ENCODE results near the gene MOB1A.
A peak's percentile ranks its signal among the peaks of the same experiment; 100 is the strongest.

The MOB1A gene

GRCh38 chr2:74205596-74205995, 26.9 kb upstream of the MOB1A start:
- Histone ChIP-seq H3K4me3 (replicated peaks; ENCODE audit: insufficient read depth, low read length) (no peak overlapping the region), H3K27ac (replicated peaks) (peak overlapping the region; percentile 29; the same call in 1 of the 2 replicates), H3K27me3 (ENCODE audit: insufficient read depth, poor library complexity, severe bottlenecking) (no peaks in the 10 kb centered on the region)
- DNase-seq (ENCODE audit: low read depth in 1 of 2, low spot score in 1 of 2) = peak in 1 of 2 experiments; percentile 41
- TF ChIP-seq SPI1 (IDR thresholded peaks at IDR 0.05; ENCODE audit: borderline replicate concordance, low read depth) (peak; percentile 12; the same call in 1 of the 2 replicates), GABPA (IDR thresholded peaks at IDR 0.05; ENCODE audit: low read depth) (no peak)

- H3K27me3 ChIP-seq (ENCODE audit: insufficient read depth, poor library complexity, severe bottlenecking) = no peaks in the 10 kb centered on the region
- no peak for DNase-seq (ENCODE audit: low read depth in 1 of 2, low spot score in 1 of 2)
- TF ChIP-seq, protein P1, sequence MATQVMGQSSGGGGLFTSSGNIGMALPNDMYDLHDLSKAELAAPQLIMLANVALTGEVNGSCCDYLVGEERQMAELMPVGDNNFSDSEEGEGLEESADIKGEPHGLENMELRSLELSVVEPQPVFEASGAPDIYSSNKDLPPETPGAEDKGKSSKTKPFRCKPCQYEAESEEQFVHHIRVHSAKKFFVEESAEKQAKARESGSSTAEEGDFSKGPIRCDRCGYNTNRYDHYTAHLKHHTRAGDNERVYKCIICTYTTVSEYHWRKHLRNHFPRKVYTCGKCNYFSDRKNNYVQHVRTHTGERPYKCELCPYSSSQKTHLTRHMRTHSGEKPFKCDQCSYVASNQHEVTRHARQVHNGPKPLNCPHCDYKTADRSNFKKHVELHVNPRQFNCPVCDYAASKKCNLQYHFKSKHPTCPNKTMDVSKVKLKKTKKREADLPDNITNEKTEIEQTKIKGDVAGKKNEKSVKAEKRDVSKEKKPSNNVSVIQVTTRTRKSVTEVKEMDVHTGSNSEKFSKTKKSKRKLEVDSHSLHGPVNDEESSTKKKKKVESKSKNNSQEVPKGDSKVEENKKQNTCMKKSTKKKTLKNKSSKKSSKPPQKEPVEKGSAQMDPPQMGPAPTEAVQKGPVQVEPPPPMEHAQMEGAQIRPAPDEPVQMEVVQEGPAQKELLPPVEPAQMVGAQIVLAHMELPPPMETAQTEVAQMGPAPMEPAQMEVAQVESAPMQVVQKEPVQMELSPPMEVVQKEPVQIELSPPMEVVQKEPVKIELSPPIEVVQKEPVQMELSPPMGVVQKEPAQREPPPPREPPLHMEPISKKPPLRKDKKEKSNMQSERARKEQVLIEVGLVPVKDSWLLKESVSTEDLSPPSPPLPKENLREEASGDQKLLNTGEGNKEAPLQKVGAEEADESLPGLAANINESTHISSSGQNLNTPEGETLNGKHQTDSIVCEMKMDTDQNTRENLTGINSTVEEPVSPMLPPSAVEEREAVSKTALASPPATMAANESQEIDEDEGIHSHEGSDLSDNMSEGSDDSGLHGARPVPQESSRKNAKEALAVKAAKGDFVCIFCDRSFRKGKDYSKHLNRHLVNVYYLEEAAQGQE (IDR thresholded peaks at IDR 0.05; ENCODE audit: insufficient replicate concordance, low read depth) = no peak
- no peak for TF ChIP-seq CTCF (IDR thresholded peaks at IDR 0.05; ENCODE audit: insufficient read depth, low read length)
- TF ChIP-seq SPI1 (IDR thresholded peaks at IDR 0.05; ENCODE audit: borderline replicate concordance, low read depth) = no peak
- TF ChIP-seq GABPA (IDR thresholded peaks at IDR 0.05; ENCODE audit: low read depth) = no peak
- no peak for TF ChIP-seq POLR2AphosphoS5 (IDR thresholded peaks at IDR 0.05; ENCODE audit: low read depth)
- H3K4me3 ChIP-seq (replicated peaks; ENCODE audit: insufficient read depth, low read length) = no peak overlapping the region
- peak overlapping the region; percentile 29; the same call in 1 of the 2 replicates for H3K27ac ChIP-seq (replicated peaks)
Measured at GRCh38 chr2:74205113-74205512, 26.4 kb upstream of the MOB1A start.

- no peak overlapping the region for H3K27ac ChIP-seq (replicated peaks)
- TF ChIP-seq SPI1 (IDR thresholded peaks at IDR 0.05; ENCODE audit: borderline replicate concordance, low read depth) = no peak
- TF ChIP-seq CTCF (IDR thresholded peaks at IDR 0.05; ENCODE audit: insufficient read depth, low read length) = no peak
- TF ChIP-seq, protein P1 (IDR thresholded peaks at IDR 0.05; ENCODE audit: insufficient replicate concordance, low read depth) = no peak
- no peak for TF ChIP-seq GABPA (IDR thresholded peaks at IDR 0.05; ENCODE audit: low read depth)
- no peak for TF ChIP-seq POLR2AphosphoS5 (IDR thresholded peaks at IDR 0.05; ENCODE audit: low read depth)
Measured at GRCh38 chr2:74204436-74204835, 25.8 kb upstream of the MOB1A start.

GRCh38 chr2:74201596-74201995, 22.9 kb upstream of the MOB1A start:
- DNase-seq (ENCODE audit: low read depth in 1 of 2, low spot score in 1 of 2) = no peak
- Histone ChIP-seq H3K4me3 (replicated peaks; ENCODE audit: insufficient read depth, low read length) (no peak overlapping the region), H3K27me3 (ENCODE audit: insufficient read depth, poor library complexity, severe bottlenecking) (no peaks in the 10 kb centered on the region), H3K27ac (replicated peaks) (no peak overlapping the region)
- TF ChIP-seq POLR2AphosphoS5 (IDR thresholded peaks at IDR 0.05; ENCODE audit: low read depth) (no peak), CTCF (IDR thresholded peaks at IDR 0.05; ENCODE audit: insufficient read depth, low read length) (no peak), SPI1 (IDR thresholded peaks at IDR 0.05; ENCODE audit: borderline replicate concordance, low read depth) (no peak), GABPA (IDR thresholded peaks at IDR 0.05; ENCODE audit: low read depth) (no peak)
- TF ChIP-seq, protein P1 (IDR thresholded peaks at IDR 0.05; ENCODE audit: insufficient replicate concordance, low read depth) = no peak

More at GRCh38 chr2:74204436-74204835, 25.8 kb upstream of the MOB1A start:
- H3K4me3 ChIP-seq (replicated peaks; ENCODE audit: insufficient read depth, low read length) = no peak overlapping the region
- no peaks in the 10 kb centered on the region for H3K27me3 ChIP-seq (ENCODE audit: insufficient read depth, poor library complexity, severe bottlenecking)
- no peak for DNase-seq (ENCODE audit: low read depth in 1 of 2, low spot score in 1 of 2)

Measured in HL-60 (cell line).